Islet precursor cell (in vitro differentiated cells): ENCODE measurements around the gene NEB.

Experiments used
- DNase-seq: peaks from one replicate; pipeline ENCODE4 v3.0.0-alpha.2; 2018

Gene NEB, protein sequence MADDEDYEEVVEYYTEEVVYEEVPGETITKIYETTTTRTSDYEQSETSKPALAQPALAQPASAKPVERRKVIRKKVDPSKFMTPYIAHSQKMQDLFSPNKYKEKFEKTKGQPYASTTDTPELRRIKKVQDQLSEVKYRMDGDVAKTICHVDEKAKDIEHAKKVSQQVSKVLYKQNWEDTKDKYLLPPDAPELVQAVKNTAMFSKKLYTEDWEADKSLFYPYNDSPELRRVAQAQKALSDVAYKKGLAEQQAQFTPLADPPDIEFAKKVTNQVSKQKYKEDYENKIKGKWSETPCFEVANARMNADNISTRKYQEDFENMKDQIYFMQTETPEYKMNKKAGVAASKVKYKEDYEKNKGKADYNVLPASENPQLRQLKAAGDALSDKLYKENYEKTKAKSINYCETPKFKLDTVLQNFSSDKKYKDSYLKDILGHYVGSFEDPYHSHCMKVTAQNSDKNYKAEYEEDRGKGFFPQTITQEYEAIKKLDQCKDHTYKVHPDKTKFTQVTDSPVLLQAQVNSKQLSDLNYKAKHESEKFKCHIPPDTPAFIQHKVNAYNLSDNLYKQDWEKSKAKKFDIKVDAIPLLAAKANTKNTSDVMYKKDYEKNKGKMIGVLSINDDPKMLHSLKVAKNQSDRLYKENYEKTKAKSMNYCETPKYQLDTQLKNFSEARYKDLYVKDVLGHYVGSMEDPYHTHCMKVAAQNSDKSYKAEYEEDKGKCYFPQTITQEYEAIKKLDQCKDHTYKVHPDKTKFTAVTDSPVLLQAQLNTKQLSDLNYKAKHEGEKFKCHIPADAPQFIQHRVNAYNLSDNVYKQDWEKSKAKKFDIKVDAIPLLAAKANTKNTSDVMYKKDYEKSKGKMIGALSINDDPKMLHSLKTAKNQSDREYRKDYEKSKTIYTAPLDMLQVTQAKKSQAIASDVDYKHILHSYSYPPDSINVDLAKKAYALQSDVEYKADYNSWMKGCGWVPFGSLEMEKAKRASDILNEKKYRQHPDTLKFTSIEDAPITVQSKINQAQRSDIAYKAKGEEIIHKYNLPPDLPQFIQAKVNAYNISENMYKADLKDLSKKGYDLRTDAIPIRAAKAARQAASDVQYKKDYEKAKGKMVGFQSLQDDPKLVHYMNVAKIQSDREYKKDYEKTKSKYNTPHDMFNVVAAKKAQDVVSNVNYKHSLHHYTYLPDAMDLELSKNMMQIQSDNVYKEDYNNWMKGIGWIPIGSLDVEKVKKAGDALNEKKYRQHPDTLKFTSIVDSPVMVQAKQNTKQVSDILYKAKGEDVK (N-terminal part only)

DNA sequence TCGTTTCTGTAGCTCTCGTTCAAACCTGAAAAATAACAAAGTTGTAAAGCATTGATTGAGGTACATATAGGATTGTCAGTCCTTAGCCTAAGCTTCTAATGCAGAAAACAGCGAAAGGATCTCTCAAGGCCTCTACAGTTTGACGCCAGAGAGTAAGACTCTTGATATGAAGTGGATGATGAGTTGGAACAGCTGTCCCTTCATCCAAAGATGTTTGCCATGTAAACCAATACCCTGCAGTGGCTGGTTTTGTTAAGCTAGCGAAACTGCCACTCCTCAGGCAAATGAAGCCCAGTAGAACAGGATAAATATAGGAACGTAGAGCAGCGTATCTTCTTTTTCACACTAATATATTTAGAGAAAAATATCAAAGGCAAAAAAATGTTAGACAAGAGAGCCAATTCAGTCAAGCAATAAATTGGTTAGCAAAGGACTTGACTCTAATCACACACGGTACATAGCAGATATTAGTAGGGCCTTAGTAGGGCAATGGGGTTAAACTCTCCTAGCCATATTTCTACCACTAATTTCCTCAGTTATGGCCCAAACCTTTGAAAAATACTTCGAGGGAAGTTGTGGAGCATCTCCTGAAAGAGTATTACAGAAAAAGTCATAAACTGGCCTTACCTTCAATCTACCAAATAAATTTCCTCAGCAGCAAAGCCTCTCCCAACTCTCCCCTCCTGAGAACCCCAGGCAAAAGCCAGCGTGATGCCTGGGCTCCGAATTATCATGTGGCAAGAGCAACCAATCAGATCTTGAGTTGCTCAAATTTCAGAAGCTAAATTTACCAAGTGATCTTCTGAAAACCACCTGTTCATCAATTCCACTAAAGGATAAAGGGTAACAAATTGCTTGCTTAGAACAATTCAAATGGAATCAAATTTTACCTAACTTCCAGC lies at the start of gene NEB:
Gene NEB (minus strand): TSS at position 706 of the 902 bp plus-strand sequence. CDS start 1,320 bp downstream, outside the sequence.
- no peak for DNase-seq

DNA sequence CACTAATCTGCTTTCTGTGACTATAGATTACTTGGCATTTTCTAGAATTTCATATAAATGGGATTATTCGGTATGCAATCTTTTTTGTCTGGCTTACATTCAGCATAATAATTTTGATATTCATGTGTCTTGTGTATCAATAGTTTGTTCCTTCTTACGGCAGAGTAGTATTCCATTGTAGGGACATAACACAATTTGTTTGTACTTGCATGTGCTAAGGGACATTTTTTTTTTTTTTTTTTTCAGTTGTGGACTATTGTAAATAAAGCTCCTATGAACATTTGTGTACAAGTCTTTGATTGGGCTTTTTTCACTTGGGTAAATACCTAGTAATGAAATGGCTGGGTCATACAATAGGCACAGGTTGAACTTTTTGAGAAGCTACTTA lies 48.9 kb upstream of the NEB start:
- no peak for DNase-seq

DNA sequence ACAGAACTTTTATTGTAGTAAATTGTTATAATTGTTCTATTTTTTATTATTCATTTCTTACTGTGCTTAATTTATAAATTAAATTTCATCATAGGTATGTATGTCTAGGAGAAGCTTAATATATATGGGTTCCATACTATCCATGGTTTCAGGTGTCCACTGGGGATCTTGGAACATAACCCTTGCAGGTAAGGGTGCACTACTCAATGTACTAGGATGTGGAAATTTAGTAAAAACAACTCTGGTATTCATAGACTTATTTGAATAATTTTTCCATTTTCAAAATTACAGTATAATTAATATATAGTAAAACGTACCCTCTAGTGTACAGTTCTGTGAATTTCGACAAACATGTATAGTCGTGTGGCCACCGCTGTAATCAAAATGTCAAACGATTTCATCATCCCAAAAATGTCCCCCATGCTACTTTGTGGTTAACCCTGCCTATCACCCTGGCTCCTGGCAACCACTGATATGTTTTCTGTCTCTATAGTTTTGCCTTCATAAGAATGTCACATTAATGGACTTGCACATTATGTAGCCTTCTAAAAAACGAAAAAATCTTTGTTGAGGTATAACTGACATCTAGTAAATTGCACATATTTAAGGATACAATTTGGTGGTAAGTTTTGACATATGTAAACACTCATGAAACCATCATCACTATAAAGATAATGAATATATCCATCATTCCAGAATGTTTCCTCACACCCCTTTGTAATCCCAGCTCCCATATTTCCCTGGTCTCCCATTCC lies 48.3 kb upstream of the NEB start:
- no peak for DNase-seq

DNA sequence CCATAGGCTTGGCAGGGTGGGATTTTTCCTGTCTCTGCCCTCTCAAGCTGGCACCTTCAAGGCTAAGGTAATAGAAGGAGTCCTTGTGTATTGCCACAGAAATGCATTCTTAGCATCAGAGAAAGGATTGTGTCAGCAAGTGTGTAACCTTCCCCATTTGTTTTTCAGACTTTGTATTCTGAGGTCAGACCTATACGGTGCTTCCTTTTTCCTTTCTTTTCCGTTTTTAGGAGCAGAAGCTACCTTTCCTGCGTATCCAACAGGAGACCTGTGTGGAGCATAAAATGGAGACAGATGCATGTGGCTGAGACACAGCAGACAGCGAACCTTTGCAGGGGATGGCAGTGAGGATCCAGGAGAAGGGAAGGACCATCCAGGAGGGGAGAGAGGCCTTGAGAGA lies 47.4 kb upstream of the NEB start:
- no peak for DNase-seq

DNA sequence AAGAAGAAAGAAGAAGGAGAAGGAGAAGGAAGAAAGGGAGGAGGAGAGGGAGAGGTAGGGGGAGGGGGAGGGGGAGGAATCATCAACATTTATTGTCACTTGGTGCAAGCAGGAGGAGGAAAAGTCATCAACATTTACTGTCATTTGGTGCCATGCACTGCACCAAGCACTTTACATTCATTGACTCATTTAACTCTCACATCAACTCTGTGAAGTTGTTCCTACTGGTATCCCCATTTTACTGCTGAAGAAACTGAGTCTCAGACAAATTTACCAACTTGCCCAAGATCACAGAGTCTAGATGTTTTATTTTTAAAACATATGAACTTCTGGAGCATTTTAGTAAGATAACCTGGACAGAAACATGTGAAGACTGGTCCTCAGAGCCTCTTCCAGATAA lies 46.7 kb upstream of the NEB start:
- DNase-seq = no peak

DNA sequence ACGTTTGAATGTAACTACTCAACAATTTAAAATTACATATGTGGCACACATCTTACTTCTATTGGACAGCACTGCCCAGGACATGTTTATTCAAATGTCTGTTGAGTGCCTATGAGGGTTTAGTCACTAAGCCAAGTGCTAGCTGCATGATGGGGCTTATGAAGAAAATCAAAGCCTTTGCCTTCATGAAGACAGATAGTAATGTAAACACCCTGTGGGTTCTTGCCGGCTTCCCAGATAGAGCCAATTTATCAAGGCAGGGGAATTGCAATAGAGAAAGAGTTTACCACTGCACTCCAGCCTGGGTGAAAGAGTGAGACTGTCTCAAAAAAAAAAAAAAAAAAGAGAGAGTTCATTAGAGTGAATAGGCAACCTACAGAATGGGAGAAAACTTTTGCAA lies 43.7 kb upstream of the NEB start:
- DNase-seq = no peak

DNA sequence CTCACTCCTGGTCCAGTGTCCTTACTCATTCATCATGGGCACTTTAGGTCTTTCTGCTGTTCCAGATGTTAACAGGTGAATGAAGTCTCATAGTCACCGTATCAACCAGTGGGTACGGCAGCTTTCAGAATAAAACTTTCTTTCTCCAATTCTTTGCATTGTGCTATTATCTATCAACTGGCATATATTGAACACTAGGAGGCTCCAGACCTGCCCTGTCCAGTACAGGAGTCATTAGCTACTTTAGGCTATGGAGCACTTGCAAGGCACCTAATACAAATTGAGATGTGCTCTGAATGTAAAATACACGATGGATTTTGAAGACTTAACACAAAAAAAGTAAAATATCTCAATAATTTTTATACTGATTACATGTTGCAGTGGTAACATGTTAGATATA lies 43.2 kb upstream of the NEB start:
- no peak for DNase-seq

DNA sequence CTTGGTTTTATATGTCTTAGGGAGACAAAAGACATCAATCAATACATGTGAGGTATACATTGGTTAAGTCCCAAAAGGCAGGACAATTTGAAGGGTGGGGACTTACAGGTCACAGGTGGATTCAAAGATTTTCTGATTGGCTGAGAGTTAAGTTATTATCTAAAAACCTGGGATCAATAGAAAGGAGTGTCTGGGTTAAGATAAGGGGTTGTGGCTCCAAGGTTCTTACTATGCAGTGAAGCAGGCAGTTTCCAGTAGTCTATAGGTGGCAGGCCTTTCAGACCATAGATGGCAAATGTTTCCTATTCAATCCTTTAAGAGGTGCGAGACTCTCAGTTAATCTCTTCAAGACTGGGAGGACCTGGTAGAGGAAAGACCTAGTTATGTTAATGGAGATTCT lies 42.1 kb upstream of the NEB start:
- no peak for DNase-seq

DNA sequence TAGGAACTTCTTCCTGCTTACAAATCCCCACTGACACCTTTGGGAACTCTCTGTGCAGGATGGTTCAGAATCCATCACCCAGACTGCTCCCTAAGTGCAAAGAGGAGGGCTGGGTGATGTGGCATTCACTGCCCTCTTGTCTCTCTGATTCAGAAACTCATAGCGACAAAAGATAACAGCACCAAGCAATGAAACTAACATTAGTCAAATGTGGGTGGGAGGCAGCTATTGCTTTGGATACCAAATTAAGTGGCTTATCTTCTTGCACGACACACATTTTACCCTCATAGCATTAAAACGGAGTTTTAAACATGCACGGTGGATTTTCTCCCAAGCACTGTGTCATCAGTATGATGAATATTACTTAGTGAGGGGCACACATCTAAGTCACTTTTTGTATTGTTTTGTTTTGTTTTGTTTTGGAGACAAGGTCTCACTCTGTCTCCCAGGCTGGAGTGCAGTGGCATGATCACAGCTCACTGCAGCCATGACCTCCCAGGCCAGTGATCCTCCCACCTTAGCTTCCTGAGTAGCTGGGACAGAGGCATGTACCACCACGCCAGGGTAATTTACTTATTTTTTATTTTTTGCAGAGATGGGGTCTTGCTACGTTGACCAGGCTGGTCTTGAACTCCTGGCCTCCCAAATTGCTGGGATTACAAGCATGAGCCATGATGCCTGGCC lies 40.9 kb upstream of the NEB start:
- DNase-seq = no peak

DNA sequence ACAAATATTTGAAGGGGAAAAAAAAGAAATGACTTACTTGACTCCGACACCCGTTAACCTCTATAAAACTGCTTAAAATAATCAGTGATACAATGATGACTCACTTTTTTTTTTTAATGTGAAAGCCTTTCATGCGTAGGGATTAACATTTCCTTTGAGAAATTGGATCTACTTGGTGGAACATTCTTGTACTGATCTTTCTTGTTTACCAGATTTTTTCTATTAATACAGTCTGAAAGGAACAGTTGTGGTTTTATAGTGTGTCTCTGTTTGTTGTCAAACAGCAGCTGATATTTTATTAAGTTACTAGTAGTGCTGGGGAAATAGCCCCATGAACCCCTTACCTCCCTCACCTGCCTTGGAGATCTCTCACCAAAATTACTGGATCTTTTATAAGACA lies 40.2 kb upstream of the NEB start:
- DNase-seq = no peak

DNA sequence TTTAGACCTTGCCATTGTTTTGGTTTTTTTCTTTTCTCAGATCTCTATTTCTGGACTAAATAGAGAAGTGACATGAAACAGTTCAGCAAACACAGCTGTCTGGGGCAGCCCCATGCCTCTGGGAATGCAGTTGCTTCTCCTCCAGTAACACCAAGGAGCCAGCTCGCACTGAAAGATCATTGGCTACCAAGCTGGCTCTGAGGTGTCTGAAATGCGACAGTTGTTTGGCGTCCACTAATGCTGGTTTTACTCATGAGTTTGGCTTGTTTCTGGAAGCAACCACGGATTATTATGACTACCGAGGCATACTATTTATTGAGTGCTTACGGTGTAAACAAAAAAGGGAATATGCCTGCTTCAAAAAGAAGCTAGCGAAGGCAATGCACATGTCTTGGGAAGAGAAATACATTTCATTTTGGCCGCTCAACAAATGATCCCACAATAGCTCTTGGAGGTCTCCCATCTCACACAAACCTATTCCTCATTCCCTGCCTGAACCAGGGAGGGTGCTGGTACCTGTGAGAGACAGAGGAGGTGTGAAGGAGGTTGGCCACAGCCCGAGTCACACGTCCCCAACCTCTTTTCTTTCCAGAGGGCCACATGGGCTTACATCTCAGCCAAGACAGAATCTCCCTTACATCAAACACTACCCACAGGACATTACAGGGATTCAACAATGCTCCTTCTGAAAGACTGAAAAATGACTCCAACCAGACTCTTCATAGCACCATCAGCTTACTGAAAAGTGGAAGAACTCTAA lies 37.5 kb upstream of the NEB start:
- no peak for DNase-seq

DNA sequence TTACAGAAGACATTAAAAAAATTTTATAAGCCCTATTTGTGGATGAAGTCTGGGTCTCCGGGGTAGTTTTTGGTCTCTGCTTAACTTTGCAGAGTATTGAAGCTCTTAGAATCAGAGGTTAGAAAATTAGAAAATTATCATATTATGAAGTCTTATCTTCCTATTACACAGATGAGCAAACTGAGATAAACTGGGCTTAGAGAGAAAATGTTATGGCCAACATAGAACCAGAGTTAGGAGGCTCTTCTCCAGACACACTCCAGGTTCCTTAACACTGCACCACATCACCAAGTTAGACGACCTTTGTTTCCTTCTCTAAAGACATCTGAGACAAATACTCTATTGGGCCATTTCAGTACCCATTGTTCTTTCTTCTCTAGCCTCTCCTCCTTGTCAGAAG lies 36.7 kb upstream of the NEB start:
- no peak for DNase-seq

DNA sequence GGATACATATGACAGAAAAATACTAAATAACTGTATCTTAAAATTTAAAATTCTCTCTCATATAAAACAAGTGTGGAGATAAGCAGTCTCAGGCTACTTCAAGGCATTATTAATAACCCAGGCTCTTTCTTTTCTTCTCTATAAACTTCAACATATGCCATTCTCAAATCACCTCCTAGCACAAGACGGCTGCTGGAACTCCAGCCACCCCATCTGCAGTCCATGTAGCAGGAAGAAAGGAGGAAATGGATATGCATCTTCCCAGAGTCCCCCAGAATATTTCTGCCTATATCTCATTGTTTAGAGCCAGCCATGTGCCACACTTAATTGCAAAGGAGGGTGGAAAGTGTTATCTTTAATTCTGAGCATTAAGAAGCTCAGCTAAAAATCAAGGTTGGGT lies 35.3 kb upstream of the NEB start:
- no peak for DNase-seq

DNA sequence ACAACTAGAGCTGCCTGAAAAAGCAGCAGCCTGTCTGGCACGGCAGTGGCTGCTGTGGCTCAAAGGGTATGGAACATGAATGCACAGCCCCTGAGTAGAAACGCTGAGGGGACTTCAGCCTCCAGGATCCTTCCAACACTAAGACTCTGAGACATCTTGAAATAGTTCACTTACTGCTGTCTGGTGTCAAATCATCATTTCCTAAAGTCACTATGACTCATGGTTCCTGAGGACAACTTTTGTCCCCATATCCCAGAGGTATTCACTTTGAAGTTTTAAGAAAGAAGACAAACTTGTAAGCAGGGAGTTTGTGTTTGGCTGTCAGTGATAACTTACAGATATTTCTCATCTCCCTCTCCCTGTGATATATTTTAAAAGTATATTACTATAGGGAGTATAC lies 33.3 kb upstream of the NEB start:
- no peak for DNase-seq

DNA sequence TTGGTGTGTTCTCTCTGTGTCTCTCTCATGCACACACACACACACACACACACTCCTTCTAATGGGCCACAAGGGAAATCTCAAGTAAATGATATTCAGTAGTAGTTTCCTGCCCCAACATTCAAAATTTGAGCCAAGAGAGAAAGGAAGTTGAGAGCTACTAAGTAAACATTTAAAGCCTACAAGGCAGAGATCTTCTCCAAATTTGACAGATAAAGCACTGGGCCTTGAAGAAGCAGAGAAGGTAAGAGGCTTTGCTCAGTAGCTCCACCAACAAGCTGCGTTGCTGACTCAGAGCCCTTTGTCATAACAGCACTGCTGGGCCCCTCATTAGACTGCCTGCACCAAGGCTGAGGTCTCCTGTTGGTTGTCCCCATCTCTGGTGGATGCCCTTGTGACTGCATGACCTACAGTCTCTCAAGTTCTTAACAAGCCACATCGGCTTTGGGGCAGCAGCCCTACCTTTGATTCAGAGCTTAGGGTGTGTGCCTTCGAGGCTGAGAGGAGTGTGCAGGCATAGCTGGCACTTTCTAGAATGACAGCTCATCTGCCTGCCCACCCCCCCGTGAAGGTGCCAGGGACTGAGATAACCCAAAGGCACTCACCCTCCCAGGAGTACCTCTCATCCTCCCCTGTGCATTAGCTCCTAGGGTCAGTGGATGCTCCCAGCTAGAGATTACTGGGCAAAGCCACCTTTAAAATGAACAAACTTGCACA lies 32.3 kb upstream of the NEB start:
- DNase-seq = no peak

DNA sequence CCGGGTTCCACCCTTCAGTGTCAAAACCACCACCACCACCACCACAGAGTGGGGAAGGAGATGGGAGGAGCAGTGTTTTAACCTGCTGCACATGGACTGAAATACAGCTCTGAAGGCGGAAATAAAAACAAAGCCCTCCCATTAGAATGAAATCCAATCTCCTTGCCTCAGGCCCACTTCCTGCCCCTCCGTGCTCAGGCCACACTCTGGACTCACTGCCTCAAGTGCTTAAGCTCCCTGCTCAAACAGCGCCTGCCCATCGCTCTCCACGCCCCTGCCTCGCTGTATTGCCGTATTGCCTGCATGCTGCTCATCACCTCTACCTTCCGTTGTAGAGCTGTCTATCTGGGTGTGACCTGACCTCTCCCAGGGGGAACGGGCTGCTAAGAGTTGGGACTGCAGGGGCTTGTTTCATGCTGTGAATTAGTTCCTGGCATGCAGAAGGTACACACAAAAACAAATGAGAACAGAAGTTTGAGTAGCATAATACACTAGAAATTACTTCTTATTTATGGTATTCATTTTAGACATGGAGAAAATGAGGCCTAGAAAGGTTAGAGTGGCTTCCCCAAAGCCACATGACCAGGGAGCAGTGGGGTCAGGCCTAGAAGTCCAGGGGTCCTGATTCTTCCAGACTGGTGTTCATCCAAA lies 31.6 kb upstream of the NEB start:
- DNase-seq = no peak

DNA sequence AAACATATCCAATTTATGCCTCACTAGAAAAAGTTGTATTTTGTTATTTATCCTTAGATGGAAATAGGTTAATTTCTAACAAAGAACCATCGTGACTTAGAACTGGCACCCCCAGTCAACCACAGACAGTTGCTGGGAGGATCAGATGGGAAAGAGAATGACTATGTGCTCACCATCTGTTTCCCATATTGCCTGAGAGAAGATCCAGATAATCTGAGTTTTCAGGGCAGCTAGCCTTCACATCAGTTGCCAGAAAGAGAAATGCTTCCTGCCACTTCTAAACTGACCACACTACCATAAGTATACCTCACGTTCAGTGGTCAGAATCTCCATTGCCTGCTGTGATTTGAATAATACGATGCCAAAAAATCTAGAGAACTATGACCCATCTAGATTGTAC lies 28.4 kb upstream of the NEB start:
- DNase-seq = no peak

DNA sequence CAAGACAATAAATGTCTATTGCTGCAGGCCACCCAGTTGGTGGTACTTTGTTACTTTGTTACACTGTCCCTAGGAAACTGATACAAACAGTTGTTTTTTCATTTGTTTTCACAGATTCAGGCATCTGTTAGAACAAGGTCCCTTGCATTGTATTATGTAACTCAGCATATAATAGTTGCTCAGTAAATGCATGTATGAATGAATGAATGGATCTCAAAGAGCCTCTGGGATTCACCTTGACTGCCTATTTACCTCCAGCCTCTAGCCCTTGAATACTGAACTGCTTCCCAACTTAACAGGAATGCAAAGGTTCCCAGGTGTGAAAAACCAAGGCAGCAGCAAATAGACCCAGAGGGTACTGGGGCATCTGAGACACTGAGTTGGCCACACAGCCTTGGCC lies 27.4 kb upstream of the NEB start:
- no peak for DNase-seq

DNA sequence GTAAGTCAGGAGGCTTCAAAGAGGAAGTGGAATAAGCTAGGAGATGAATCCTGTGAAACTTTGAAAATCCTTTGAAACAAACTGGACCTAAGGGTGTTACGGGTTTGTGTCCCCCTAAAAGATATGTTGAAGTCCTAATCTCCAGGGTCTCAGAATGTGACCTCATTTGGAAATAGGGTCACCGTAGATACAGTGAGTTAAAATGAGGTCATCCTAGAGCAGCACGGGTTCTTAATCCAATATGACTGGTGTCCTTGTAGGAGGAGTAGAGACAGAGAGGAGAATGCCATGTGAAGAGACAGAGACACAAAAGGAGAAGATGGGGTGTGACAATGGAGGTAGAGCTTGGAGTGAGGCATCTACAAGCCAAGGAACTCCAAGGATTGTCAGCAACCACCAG lies 26.9 kb upstream of the NEB start:
- DNase-seq = no peak
